Measurements from ENCODE around the gene VAV3.

GRCh38 chr1:107804134-107804533 is 160.8 kb downstream of the VAV3 start:
- no peak for TF ChIP-seq CTCF (IDR thresholded peaks at IDR 0.05 in 4 of 5, conservative IDR thresholded peaks at IDR 0.05 in 1 of 5)
- TF ChIP-seq POLR2A (IDR thresholded peaks at IDR 0.05): no peak

Data from gastrocnemius medialis (tissue), 4 donors.